ENCODE data around the gene C2orf92.

The C2orf92 gene

GRCh38 chr2:97739020-97739892 is 69.7 kb downstream of the C2orf92 start:
- H3K9me3 ChIP-seq (ENCODE audit: control insufficient read depth, insufficient read depth, low read length) = no peaks in the 10 kb centered on the region
- no peaks in the 10 kb centered on the region for H3K27me3 ChIP-seq (ENCODE audit: control insufficient read depth, low read length)
- no peak overlapping the region for H3K4me3 ChIP-seq (ENCODE audit: low read length)
- TF ChIP-seq, protein P1, sequence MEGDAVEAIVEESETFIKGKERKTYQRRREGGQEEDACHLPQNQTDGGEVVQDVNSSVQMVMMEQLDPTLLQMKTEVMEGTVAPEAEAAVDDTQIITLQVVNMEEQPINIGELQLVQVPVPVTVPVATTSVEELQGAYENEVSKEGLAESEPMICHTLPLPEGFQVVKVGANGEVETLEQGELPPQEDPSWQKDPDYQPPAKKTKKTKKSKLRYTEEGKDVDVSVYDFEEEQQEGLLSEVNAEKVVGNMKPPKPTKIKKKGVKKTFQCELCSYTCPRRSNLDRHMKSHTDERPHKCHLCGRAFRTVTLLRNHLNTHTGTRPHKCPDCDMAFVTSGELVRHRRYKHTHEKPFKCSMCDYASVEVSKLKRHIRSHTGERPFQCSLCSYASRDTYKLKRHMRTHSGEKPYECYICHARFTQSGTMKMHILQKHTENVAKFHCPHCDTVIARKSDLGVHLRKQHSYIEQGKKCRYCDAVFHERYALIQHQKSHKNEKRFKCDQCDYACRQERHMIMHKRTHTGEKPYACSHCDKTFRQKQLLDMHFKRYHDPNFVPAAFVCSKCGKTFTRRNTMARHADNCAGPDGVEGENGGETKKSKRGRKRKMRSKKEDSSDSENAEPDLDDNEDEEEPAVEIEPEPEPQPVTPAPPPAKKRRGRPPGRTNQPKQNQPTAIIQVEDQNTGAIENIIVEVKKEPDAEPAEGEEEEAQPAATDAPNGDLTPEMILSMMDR (IDR thresholded peaks at IDR 0.05; ENCODE audit: low read depth, low read length, poor library complexity, severe bottlenecking) = no peak
- no peak for TF ChIP-seq EZH2phosphoT487 (IDR thresholded peaks at IDR 0.05; ENCODE audit: borderline replicate concordance, low read length)
- H3K4me1 ChIP-seq (ENCODE audit: control insufficient read depth, low read length) = no peaks in the 10 kb centered on the region
- no peaks in the 10 kb centered on the region for H3K36me3 ChIP-seq (ENCODE audit: control insufficient read depth, low read length)
- H3K79me2 ChIP-seq (ENCODE audit: control insufficient read depth, low read length) = no peaks in the 10 kb centered on the region
- no peak overlapping the region for H3K27ac ChIP-seq (ENCODE audit: low read depth, low read length)
- H4K20me1 ChIP-seq (ENCODE audit: control insufficient read depth, insufficient read depth, low read depth, low read length) = no peaks in the 10 kb centered on the region
- no peaks in the 10 kb centered on the region for H3F3A ChIP-seq (ENCODE audit: control insufficient read depth, insufficient read depth)
- H3K9me2 ChIP-seq (replicated peaks; ENCODE audit: control insufficient read depth, low read length) = no peaks in the 10 kb centered on the region
- no peak overlapping the region for H3K4me2 ChIP-seq (ENCODE audit: low read length)

GRCh38 chr2:97739893-97740245 is 70.4 kb downstream of the C2orf92 start:
- no peaks in the 10 kb centered on the region for H3K79me2 ChIP-seq (ENCODE audit: control insufficient read depth, low read length)
- no peak overlapping the region for H3K27ac ChIP-seq (ENCODE audit: low read depth, low read length)
- no peaks in the 10 kb centered on the region for H4K20me1 ChIP-seq (ENCODE audit: control insufficient read depth, insufficient read depth, low read depth, low read length)
- H3K9me2 ChIP-seq (replicated peaks; ENCODE audit: control insufficient read depth, low read length) = no peaks in the 10 kb centered on the region
- no peak overlapping the region for H3K4me2 ChIP-seq (ENCODE audit: low read length)
- no peak overlapping the region for H3K4me3 ChIP-seq (ENCODE audit: low read length)
- H3K27me3 ChIP-seq (ENCODE audit: control insufficient read depth, low read length) = no peaks in the 10 kb centered on the region
- H3K9me3 ChIP-seq (ENCODE audit: control insufficient read depth, insufficient read depth, low read length) = no peaks in the 10 kb centered on the region
- no peaks in the 10 kb centered on the region for H3K4me1 ChIP-seq (ENCODE audit: control insufficient read depth, low read length)
- H3F3A ChIP-seq (ENCODE audit: control insufficient read depth, insufficient read depth) = no peaks in the 10 kb centered on the region
- TF ChIP-seq, protein P1 (IDR thresholded peaks at IDR 0.05; ENCODE audit: low read depth, low read length, poor library complexity, severe bottlenecking) = no peak
- TF ChIP-seq EZH2phosphoT487 (IDR thresholded peaks at IDR 0.05; ENCODE audit: borderline replicate concordance, low read length) = no peak
- no peaks in the 10 kb centered on the region for H3K36me3 ChIP-seq (ENCODE audit: control insufficient read depth, low read length)

- H3K4me2 ChIP-seq (ENCODE audit: low read length) = no peak overlapping the region
Observed at GRCh38 chr2:97740590-97741182, 71.2 kb downstream of the C2orf92 start.

More at GRCh38 chr2:97740590-97741182, 71.2 kb downstream of the C2orf92 start:
- Histone ChIP-seq H3F3A (ENCODE audit: control insufficient read depth, insufficient read depth) (no peaks in the 10 kb centered on the region), H3K79me2 (ENCODE audit: control insufficient read depth, low read length) (no peaks in the 10 kb centered on the region), H3K27ac (ENCODE audit: low read depth, low read length) (no peak overlapping the region), H3K4me1 (ENCODE audit: control insufficient read depth, low read length) (peaks cover 6% of the 10 kb centered on the region), H3K9me2 (replicated peaks; ENCODE audit: control insufficient read depth, low read length) (no peaks in the 10 kb centered on the region), H3K27me3 (ENCODE audit: control insufficient read depth, low read length) (no peaks in the 10 kb centered on the region), H3K4me3 (ENCODE audit: low read length) (no peak overlapping the region), H3K36me3 (ENCODE audit: control insufficient read depth, low read length) (no peaks in the 10 kb centered on the region), H4K20me1 (ENCODE audit: control insufficient read depth, insufficient read depth, low read depth, low read length) (no peaks in the 10 kb centered on the region), H3K9me3 (ENCODE audit: control insufficient read depth, insufficient read depth, low read length) (no peaks in the 10 kb centered on the region)
- TF ChIP-seq, protein P1 (IDR thresholded peaks at IDR 0.05; ENCODE audit: low read depth, low read length, poor library complexity, severe bottlenecking) = peak; percentile 74
- TF ChIP-seq EZH2phosphoT487 (IDR thresholded peaks at IDR 0.05; ENCODE audit: borderline replicate concordance, low read length) = no peak
